Ovary (tissue), 3 donors: ENCODE results near the gene PLVAP.

ENCODE experiments used
- POLR2A ChIP-seq: fragments of 450-650 bp; IDR thresholded peaks from one replicate; pipeline ENCODE4 v1.6.1; 2017; ENCODE audit warnings: antibody characterized with exemption, mild to moderate bottlenecking, moderate library complexity
- TF ChIP-seq, protein P1 (sequence below), 3 donors: fragments of 450-650 bp in 2 of 3; fragments of 200-600 bp in 1 of 3; IDR thresholded peaks; one replicate each; pipeline versions ENCODE4 v1.5.1 to v1.8.0; 2016 to 2022; ENCODE audit warnings: antibody characterized with exemption in 3 of 3, mild to moderate bottlenecking in 1 of 3
- donor health status: DM: no; HTN: no; CAD: no.

DNA sequence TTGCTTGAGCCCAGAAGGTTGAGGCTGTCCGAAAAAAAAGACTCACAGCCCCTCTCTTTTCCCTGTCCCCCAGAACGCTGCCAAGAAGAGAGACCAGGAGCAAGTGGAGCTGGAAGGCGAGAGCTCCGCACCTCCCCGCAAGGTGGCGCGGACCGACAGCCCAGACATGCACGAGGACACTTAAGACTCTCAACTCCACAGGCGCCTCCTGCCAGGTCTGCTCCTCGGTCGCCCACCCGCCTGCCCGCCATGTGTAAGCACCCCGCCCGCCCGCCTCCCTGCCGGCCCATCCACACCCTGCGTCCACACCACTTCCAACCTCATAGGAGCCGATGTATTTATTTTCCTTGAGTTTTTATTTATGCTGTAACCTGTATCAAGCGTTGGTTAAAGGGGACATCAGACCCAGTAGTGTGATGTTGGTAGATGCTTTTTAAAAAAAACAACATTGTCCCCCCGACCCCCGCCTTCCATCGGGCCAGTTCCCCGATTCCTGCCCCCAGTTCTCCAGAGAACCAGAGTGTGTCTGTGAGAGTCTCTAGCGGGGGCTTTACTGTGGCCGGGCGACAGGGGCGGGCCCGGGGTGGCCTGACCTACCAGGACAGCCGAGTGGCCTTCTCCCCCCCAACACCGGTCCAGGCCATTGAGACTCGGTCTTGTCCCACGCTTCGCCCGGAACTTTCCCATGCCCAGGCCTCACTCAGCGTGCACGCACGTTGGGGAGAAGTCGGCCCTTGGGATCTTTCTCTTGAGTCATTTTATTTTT, 57.5 kb downstream of the PLVAP start:
- no peak for TF ChIP-seq POLR2A
- TF ChIP-seq, protein P1, sequence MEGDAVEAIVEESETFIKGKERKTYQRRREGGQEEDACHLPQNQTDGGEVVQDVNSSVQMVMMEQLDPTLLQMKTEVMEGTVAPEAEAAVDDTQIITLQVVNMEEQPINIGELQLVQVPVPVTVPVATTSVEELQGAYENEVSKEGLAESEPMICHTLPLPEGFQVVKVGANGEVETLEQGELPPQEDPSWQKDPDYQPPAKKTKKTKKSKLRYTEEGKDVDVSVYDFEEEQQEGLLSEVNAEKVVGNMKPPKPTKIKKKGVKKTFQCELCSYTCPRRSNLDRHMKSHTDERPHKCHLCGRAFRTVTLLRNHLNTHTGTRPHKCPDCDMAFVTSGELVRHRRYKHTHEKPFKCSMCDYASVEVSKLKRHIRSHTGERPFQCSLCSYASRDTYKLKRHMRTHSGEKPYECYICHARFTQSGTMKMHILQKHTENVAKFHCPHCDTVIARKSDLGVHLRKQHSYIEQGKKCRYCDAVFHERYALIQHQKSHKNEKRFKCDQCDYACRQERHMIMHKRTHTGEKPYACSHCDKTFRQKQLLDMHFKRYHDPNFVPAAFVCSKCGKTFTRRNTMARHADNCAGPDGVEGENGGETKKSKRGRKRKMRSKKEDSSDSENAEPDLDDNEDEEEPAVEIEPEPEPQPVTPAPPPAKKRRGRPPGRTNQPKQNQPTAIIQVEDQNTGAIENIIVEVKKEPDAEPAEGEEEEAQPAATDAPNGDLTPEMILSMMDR (IDR thresholded peaks at IDR 0.05) = no peak
